Fibroblast of villous mesenchyme (primary cell): ENCODE data around the gene IFNA1. TPM values are rescaled to one million over a fixed set of nuclear protein-coding genes. Genes with fewer than 3 reads are reported as not detected.

Experiments used
- DNase-seq: peaks from one replicate; pipeline ENCODE4 v3.0.0-alpha.2; 2010; ENCODE audit warnings: low read depth
- H3K4me3 ChIP-seq: 2 replicates; pipeline ENCODE4 v1.5.1; 2011; ENCODE audit warnings: low read depth, mild to moderate bottlenecking, low read length
- CTCF ChIP-seq: IDR thresholded peaks from 2 replicates; pipeline ENCODE4 v1.5.1; 2012; ENCODE audit warnings: low read depth, mild to moderate bottlenecking, low read length; ENCODE audit not compliant: insufficient read depth
- total RNA-seq: library from RNA; depleted of rRNA; stranded (reverse); fragments of >200 nt; gene quantifications from 2 replicates; pipeline ENCODE4 v1.2.3, GENCODE V29; 2012

Gene IFNA1
- total RNA-seq, 1 donor = not detected

DNA sequence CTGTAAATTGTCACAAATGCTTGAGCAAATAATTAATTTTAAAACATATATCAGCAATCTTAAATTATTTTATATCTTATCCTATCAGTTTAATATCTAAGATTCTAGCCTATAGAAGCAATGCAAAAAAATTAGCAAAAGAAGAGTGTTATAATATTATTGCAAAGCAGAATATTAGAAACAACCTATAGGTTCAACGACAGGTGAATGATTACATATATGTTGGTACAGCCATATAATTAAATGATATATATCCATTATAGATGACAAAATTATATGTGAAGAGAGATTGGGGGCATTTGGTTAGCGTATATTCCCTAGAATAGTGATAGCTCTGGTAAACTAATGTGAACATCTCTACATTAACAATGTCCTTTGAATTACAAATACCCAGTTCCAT lies 42.0 kb downstream of the IFNA1 start, which contains the start of gene IFNE:
Gene IFNE, minus strand, starts transcription at position 101 of the 400 bp plus-strand sequence. CDS start 619 bp downstream, outside the sequence.
- DNase-seq = no peak
- no peak within 1 kb of the TSS for H3K4me3 ChIP-seq

More for the DNA sequence above, 42.0 kb downstream of the IFNA1 start, which contains the start of gene IFNE:
- no peak for TF ChIP-seq CTCF

Other genes starting within 250 kb of the IFNA1 start
- not detected in 2 replicates for gene IFNA7, start 238.2 kb upstream of the IFNA1 start, total RNA-seq
- gene IFNA10, start 233.3 kb upstream of the IFNA1 start, total RNA-seq = not detected in 2 replicates
- not detected in 2 replicates for gene IFNA16, start 223.1 kb upstream of the IFNA1 start, total RNA-seq
- not detected in 2 replicates for gene IFNA17, start 212.2 kb upstream of the IFNA1 start, total RNA-seq
- not detected in 2 replicates for gene IFNA14, start 200.4 kb upstream of the IFNA1 start, total RNA-seq
- under 0.01 TPM in 1 of 2 replicates, not detected in the other for gene IFNA5, start 135.1 kb upstream of the IFNA1 start, total RNA-seq
- 34.8 and 57.9 TPM in 2 replicates for gene KLHL9, start 105.0 kb upstream of the IFNA1 start, total RNA-seq
- gene IFNA6, start 89.6 kb upstream of the IFNA1 start, total RNA-seq = not detected in 2 replicates
- not detected in 2 replicates for gene IFNA13, start 72.4 kb upstream of the IFNA1 start, total RNA-seq
- not detected in 2 replicates for gene IFNA2, start 55.0 kb upstream of the IFNA1 start, total RNA-seq
- gene IFNA8, start 31.3 kb upstream of the IFNA1 start, total RNA-seq = not detected in 2 replicates
- gene IFNE, start 41.9 kb downstream of the IFNA1 start, total RNA-seq = 1.7 and 2.3 TPM in 2 replicates